ENCODE results near the gene EML1. TPM values are rescaled to one million over a fixed set of nuclear protein-coding genes. Genes with fewer than 3 reads are reported as not detected.

EML1 gene
- total RNA-seq, 1 donor from 2014 or later = 28.3 TPM

DNA sequence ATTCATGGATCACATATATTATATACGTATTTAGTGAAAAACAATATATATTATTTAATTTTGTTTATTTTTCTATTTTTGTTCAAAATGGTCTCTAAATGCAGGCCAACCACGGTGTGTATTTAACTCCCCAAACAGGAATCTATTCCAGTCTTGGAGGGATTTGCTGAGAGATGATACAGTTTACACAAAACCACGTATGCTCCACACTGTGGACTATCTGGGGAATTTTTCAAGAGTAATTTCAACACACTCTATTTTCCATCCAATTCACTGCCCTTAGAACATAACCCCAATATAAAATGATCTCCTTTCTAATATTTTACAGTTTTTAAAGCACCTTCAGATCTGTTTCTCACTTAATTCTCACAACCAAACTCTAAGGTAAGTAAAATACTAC is 15.3 kb downstream of the EML1 start:
- Histone ChIP-seq H3K4me1 (no peaks in the 10 kb centered on the region), H3K27ac (no peak overlapping the region), H3K4me3 (no peak overlapping the region), H3K9me3 (no peaks in the 10 kb centered on the region), H3K36me3 (no peaks in the 10 kb centered on the region), H3K27me3 (no peaks in the 10 kb centered on the region)
- intact Hi-C loops (cut with DNase I) = no loop called here
- TF ChIP-seq, protein P1, sequence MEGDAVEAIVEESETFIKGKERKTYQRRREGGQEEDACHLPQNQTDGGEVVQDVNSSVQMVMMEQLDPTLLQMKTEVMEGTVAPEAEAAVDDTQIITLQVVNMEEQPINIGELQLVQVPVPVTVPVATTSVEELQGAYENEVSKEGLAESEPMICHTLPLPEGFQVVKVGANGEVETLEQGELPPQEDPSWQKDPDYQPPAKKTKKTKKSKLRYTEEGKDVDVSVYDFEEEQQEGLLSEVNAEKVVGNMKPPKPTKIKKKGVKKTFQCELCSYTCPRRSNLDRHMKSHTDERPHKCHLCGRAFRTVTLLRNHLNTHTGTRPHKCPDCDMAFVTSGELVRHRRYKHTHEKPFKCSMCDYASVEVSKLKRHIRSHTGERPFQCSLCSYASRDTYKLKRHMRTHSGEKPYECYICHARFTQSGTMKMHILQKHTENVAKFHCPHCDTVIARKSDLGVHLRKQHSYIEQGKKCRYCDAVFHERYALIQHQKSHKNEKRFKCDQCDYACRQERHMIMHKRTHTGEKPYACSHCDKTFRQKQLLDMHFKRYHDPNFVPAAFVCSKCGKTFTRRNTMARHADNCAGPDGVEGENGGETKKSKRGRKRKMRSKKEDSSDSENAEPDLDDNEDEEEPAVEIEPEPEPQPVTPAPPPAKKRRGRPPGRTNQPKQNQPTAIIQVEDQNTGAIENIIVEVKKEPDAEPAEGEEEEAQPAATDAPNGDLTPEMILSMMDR (IDR thresholded peaks at IDR 0.05) = no peak
- no peak for DNase-seq (ENCODE audit: low spot score in 2 of 2)

DNA sequence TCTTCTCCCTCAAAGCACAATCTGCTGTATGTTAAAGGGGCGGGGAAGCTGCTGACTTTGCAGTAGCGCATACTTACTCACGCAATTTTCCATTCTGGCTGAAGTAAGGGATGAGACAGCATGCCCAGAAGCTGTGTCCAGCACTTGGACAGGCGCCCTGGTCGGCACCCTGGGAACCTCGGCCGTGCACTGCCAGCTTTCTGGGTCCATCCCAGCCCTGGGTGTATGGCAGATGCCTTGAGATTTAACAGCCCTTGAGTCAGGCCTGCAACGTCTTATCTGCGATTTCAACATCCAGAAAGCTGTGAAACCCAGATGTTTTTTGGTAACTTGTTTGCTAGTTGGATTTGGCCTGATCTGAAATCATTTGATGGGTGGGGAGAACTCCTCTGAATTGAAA is 16.1 kb downstream of the EML1 start:
- intact Hi-C loops (cut with DNase I) = no loop called here
- H3K36me3 ChIP-seq = no peaks in the 10 kb centered on the region
- TF ChIP-seq, protein P1 (IDR thresholded peaks at IDR 0.05) = no peak
- no peaks in the 10 kb centered on the region for H3K4me1 ChIP-seq
- H3K27me3 ChIP-seq = no peaks in the 10 kb centered on the region
- H3K4me3 ChIP-seq = no peak overlapping the region
- peak overlapping the region in 1 of 2 donors; percentile 6 for H3K27ac ChIP-seq
- H3K9me3 ChIP-seq = no peaks in the 10 kb centered on the region
- peak in 1 of 2 donors; percentile 79 for DNase-seq (ENCODE audit: low spot score in 2 of 2)

DNA sequence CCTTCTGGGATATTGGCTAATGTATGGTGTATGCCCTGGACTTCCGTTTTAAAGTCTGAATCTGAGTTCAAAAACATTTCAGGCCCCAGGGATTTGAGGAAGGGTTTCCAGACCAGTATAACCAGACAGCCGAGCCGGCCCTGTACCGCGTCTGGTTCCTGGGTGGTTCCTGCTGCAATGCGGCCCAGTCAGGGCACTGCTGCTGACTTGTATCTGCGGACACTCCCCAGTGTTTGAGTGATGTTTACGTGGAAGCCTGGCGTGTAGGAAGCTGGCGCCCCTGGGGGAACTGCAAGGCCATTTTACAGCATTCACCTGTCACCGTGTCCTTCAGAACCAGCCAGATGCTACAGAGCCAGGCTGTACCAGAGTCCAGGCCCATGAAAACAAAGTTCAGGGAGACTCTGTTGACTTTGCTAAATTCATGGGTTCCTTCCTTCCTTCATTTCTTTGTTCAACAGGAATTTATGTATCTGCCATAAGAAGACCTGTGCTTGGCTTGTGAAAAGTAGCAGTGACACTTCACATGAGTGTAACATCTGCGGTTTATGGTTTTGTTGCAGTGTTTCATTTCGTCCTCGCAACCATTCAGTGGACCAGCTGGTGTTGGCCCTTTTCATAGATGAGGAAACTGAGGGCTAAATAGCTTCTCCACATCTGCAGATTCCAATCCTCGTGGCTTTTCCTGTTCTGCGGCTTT is 16.8 kb downstream of the EML1 start:
- Histone ChIP-seq H3K27ac (peak overlapping the region in 1 of 2 donors; percentile 6), H3K4me1 (no peaks in the 10 kb centered on the region)
- TF ChIP-seq, protein P1 (IDR thresholded peaks at IDR 0.05) = no peak

DNA sequence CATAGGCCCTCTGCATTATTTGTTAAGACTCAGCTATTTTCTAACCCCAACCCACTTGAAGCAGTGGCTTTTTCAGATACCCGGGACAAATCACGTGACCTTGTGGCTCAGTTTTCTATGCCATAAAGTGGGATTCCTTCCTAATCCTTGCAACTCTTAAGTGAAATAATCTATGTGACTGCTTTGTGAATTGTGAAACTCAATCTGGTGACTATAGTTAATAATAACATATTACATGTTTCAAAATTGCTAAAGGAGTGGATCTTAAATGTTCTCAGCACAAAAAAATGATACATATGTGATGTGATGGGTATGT is 17.3 kb downstream of the EML1 start:
- H3K4me3 ChIP-seq = no peak overlapping the region
- TF ChIP-seq, protein P1 (IDR thresholded peaks at IDR 0.05) = no peak
- no peaks in the 10 kb centered on the region for H3K9me3 ChIP-seq
- intact Hi-C loops (cut with DNase I) = no loop called here
- DNase-seq (ENCODE audit: low spot score in 2 of 2) = no peak
- no peaks in the 10 kb centered on the region for H3K36me3 ChIP-seq
- no peak overlapping the region for H3K27ac ChIP-seq
- no peaks in the 10 kb centered on the region for H3K27me3 ChIP-seq
- no peaks in the 10 kb centered on the region for H3K4me1 ChIP-seq

More for the DNA sequence above, 16.8 kb downstream of the EML1 start:
- DNase-seq (ENCODE audit: low spot score in 2 of 2) = peak in 1 of 2 donors; percentile 68
- intact Hi-C loops (cut with DNase I) = no loop called here
- no peak overlapping the region for H3K4me3 ChIP-seq
- H3K9me3 ChIP-seq = no peaks in the 10 kb centered on the region
- H3K27me3 ChIP-seq = no peaks in the 10 kb centered on the region
- H3K36me3 ChIP-seq = no peaks in the 10 kb centered on the region

DNA sequence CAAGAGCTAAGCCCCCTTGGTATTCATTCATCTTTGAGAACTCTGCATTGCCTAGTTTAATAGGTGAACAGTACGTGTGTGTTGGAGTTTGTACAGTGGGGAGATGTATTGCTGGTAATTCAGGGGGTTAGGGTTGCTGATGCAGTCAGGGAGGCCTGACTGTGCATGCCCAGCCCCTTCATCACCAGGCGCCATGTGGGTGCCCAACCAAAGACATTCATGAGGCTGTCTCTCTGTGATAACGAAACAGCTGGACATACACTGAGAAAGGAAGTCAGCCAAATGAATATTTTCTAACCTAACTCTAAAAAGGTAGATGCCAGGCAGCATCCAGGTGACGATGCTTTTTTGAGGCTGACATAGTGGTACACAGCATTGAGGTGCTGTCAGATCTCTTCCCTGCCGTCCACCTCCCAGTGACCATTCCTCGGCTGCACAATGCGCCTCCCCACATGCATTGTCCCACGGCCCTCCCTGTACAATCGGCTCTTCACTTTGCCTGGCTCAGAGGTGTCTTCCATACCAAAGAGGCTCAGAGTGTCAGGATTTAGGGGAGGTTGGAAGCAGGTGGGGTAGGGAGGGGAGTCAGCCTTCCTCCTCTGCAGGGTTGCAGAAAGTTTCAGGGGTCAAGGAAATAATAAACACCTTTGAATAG is 19.0 kb downstream of the EML1 start:
- peak in 1 of 2 donors; percentile 34 for DNase-seq (ENCODE audit: low spot score in 2 of 2)
- Histone ChIP-seq H3K27me3 (no peaks in the 10 kb centered on the region), H3K4me3 (no peak overlapping the region), H3K27ac (no peak overlapping the region), H3K36me3 (no peaks in the 10 kb centered on the region), H3K4me1 (no peaks in the 10 kb centered on the region), H3K9me3 (no peaks in the 10 kb centered on the region)
- intact Hi-C loops (cut with DNase I) = no loop called here
- TF ChIP-seq, protein P1 (IDR thresholded peaks at IDR 0.05) = no peak

Measured in ascending aorta (tissue), 2 donors.